Fibroblast of skin of scalp (primary cell): Measurements from ENCODE around the gene C4orf36.

Experiments used
- DNase-seq: peaks from one replicate; pipeline ENCODE4 v3.0.0-alpha.2; 2013

The C4orf36 gene

GRCh38 chr4:86855572-86855971 lies 36.6 kb downstream of the C4orf36 start:
- peak; percentile 29 for DNase-seq

DNA sequence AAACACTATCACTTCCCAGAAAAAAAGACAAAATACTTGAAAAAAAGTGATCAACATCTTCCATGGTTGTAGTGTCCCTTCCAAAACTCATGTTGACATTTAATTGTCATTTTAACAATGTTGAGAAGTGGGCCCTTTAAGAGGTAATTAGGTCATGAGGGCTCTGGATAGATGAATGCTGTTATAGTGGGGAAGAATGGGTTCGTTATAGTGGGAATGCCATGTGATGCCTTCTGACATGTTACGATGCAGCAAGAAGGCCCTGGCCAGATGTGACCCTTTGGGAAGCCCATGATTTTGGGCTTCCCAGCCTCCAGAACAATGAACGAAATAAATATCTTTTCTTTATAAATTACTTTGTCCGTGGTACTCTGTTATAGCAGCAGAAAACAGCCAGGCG lies 39.0 kb downstream of the C4orf36 start:
- no peak for DNase-seq

- no peak for DNase-seq
These were observed 43.2 kb downstream of the C4orf36 start, which contains the start of gene SLC10A6 for GRCh38 chr4:86848732-86849619. TSS of gene SLC10A6 (minus strand) at chr4:86849384. CDS start at chr4:86849115, 269 bp downstream.

GRCh38 chr4:86848136-86848535 lies 44.1 kb downstream of the C4orf36 start:
- DNase-seq = peak; percentile 21

- DNase-seq = no peak
These were observed 44.7 kb downstream of the C4orf36 start for GRCh38 chr4:86847571-86847970.

GRCh38 chr4:86846921-86847320 lies 45.3 kb downstream of the C4orf36 start:
- no peak for DNase-seq

DNA sequence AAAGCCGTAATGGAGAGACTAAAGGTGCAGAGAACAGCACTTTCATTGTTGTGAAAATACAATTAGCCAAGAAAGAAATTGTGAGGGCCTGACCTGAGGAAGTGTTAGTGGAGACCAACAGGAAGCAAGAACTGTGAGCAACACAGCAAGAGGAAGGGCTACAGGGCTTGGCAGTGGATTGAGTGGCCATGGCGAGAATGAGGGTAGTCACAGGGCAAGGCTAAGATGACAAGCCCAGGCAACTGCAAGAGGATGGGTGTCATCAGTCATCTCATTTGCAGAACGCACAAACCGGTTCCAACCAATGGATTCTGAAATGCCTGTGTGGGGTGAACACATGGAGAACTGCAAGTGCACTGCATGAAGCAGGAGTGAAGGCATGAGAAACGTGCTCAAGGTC lies 46.6 kb downstream of the C4orf36 start:
- no peak for DNase-seq

DNA sequence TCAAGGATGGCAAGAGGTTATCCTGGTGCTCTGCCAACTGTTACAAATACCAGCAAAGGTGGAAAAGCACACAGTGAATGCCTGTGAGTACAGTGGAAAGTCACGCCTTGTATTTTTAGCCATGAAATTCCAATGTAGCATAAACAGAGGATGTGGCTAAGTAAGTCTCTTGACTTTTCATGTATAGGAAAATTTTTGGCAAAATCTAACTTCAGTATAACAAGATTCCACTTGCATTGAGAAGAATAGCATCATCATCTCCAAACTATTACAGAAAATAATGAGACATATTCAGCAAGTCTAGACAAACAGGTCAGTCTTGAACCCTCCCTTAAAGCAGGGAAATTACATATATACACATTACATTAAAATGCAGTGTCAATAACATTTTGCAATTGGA lies 50.9 kb downstream of the C4orf36 start:
- no peak for DNase-seq

DNA sequence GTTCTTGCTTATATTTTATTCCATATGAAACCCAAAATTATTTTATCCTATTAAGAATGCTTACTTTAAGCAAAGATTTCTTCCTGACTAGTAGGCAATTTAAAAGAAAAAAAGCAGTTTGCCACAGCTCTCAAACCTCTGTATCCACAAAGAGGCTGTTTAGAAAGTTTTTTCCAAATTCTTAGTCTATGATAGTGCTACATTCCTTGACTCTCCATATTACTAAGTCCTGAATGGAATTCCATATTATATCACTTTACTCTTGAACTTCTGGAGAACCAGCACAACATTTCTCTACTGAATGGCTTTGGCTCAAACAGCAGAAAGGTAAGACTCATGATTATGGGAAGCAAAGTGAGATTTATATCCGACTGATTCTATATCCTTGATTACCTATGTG lies 51.4 kb downstream of the C4orf36 start:
- DNase-seq = peak; percentile 15

DNA sequence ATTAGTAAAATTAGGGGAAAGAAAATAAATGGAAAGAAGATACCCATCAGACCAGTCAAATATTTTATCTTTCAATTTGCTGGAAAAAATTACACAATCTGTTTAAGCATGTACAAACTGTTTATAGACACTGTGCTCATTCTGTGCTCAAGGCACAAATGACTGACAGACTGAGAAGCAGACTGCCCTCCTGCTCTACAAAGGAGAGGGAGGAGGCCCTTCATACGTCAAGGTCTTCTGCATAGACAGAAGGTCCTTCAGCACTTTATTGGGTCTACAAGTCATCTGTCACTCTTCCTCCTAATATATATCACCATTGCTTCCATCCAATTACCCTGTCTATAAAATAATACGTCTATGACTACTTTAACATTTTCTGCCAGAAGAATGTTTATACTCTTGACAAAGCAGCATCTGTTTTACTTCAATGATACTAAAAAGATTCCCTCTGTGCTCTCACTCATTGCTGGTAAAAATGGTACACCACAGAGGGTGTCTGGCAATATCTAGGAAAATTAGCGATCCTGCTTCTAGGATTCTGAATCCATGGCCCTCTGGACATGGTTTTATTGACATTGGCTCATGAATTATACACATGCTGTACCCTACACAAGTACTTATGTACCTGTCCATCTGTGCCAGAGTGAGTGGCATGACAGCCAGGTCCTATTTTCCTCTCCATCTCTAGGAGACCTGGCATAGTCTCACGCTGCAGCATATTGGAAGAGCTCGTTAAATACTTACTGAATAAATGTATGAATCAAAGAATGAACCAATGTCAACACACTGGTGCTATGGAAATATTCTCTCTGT lies 54.3 kb downstream of the C4orf36 start:
- no peak for DNase-seq

GRCh38 chr4:86835677-86836076 lies 56.5 kb downstream of the C4orf36 start:
- no peak for DNase-seq

- peak; percentile 69 for DNase-seq
These were observed 57.3 kb downstream of the C4orf36 start for GRCh38 chr4:86834901-86835300.

DNA sequence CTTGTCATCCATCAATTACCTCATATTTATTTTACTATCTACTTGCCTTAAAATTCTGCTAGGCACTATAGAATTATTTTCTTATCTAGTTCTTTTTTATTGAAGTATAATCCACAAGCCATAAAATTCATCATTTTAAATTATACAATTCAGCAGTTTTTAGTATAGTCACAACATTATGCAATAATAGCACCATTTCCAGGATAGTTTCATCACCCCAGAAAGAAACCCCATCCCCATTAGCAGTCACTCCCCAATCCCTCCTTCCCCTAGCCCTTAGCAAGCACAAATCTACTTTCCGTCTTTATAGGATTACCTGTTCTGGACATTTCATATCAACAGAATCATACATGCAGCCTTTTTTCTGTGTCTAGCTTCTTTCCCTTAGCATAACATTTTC lies 58.6 kb downstream of the C4orf36 start:
- no peak for DNase-seq

- peak; percentile 77 for DNase-seq
These were observed 60.7 kb downstream of the C4orf36 start for GRCh38 chr4:86831262-86832130.
